Spleen (tissue), 11 donors: Measurements from ENCODE around the gene ADGRL3. TPM values are rescaled to one million over a fixed set of nuclear protein-coding genes. Genes with fewer than 3 reads are reported as not detected.

Experiments used
- DNase-seq: peaks from one replicate; pipeline ENCODE4 v3.0.0-alpha.2; 2020
- H3K27ac ChIP-seq, 8 donors: fragments of 200-600 bp; sonication (generic) in 7 of 8; 1 replicate in 4 of 8; 2 replicates in 4 of 8; pipeline versions ENCODE4 v1.5.0 to v1.8.0; 2016 to 2021; ENCODE audit warnings: inconsistent platforms in 4 of 8, mild to moderate bottlenecking in 4 of 8, moderate library complexity in 1 of 8
- H3K27me3 ChIP-seq, 7 donors: fragments of 200-600 bp; sonication (generic) in 6 of 7; replicated peaks in 1 of 7; 1 replicate in 4 of 7; 2 replicates in 3 of 7; pipeline versions ENCODE4 v1.5.0 to v1.8.0; 2016 to 2021; ENCODE audit warnings: inconsistent platforms in 3 of 7, mild to moderate bottlenecking in 1 of 7
- H3K36me3 ChIP-seq, 6 donors: fragments of 200-600 bp; sonication (generic) in 5 of 6; 1 replicate in 4 of 6; 2 replicates in 2 of 6; pipeline versions ENCODE4 v1.5.0 to v1.8.0; 2016 to 2021; ENCODE audit warnings: inconsistent platforms in 2 of 6
- H3K4me1 ChIP-seq, 6 donors: fragments of 200-600 bp; sonication (generic) in 5 of 6; 1 replicate in 3 of 6; 2 replicates in 3 of 6; pipeline versions ENCODE4 v1.5.0 to v1.8.0; 2016 to 2021; ENCODE audit warnings: inconsistent platforms in 3 of 6
- H3K4me3 ChIP-seq, 8 donors: fragments of 200-600 bp; sonication (generic) in 7 of 8; 1 replicate in 4 of 8; 2 replicates in 4 of 8; pipeline versions ENCODE4 v1.5.0 to v1.8.0; 2016 to 2021; ENCODE audit warnings: inconsistent platforms in 4 of 8, mild to moderate bottlenecking in 4 of 8, moderate library complexity in 2 of 8
- H3K9me3 ChIP-seq, 8 donors: fragments of 200-600 bp; sonication (generic) in 7 of 8; 1 replicate in 4 of 8; 2 replicates in 4 of 8; pipeline versions ENCODE4 v1.5.0 to v1.8.0; 2016 to 2021; ENCODE audit warnings: inconsistent platforms in 4 of 8
- CTCF ChIP-seq, 11 experiments: fragments of 200-600 bp in 7 of 11; fragments of 450-650 bp in 4 of 11; sonication (generic) in 4 of 11; IDR thresholded peaks in 8 of 11; conservative IDR thresholded peaks in 3 of 11; 1 replicate in 7 of 11; 2 replicates in 4 of 11; pipeline versions ENCODE4 v1.4.0 to v1.8.0; 2016 to 2021; ENCODE audit warnings: antibody characterized with exemption in 11 of 11, inconsistent platforms in 4 of 11, mild to moderate bottlenecking in 1 of 11
- POLR2A ChIP-seq, 3 donors: fragments of 450-650 bp; IDR thresholded peaks; one replicate each; pipeline ENCODE4 v1.5.1; 2017; ENCODE audit warnings: antibody characterized with exemption in 3 of 3, mild to moderate bottlenecking in 1 of 3
- POLR2AphosphoS5 ChIP-seq, 3 donors: sonication (generic); formaldehyde crosslinking; IDR thresholded peaks; one replicate each; pipeline ENCODE4 v1.5.1; 2017; ENCODE audit warnings: antibody characterized with exemption in 3 of 3
- WGBS, 5 donors: extraction: QIAGEN DNeasy Blood & Tissue Kit in 3 of 5; methylation state at CpG; one replicate each; pipeline versions ENCODE4 v1.1.5 to v1.1.7; 2013 to 2018; 5-methylcytosine and 5-hydroxymethylcytosine counted together
- intact Hi-C: fragments of 100-400 bp; cut with DNase I; formaldehyde crosslinking; loops from one replicate; pipeline ENCODE4 v1.15.0; 2023; ENCODE audit warnings: low total_unique reads
- polyA plus RNA-seq, 3 donors: library from polyadenylated mRNA; stranded (reverse); fragments of 200-250 nt; gene quantifications; one replicate each; pipeline ENCODE4 v1.2.1, GENCODE V29; 2013
- total RNA-seq, 7 donors: library from RNA; depleted of rRNA in 3 of 7; stranded (reverse); fragments of >200 nt in 3 of 7; fragmentation: NEBNext Ultra II Directional in 4 of 7; extraction: Animal tissue kit (Norgen Biotek cat#: 25700) in 4 of 7; gene quantifications; one replicate each; pipeline versions ENCODE4 v1.1.0 to v1.2.1, GENCODE V29; 2016 to 2021
- donor health status: healthy with polysubstance abuse.
- donor health status: DM: no; HTN: no; CAD: no; lungs with moderate emphysema.
- donor health status: DM: no; HTN: no; CAD: no.
- donor health status: Bipolar disorder and iron deficiency.
- donor health status: healthy.
- donor health status: DM: no; HTN: no; CAD: no.
- donor health status: DM: yes; HTN: yes; CAD: no.

The ADGRL3 gene
- total and polyA plus RNA-seq, 10 donors = 0.09 to 0.92 (median 0.46) TPM; not detected in 1

GRCh38 chr4:62093735-62094134, 893.6 kb downstream of the ADGRL3 start:
- Histone ChIP-seq H3K9me3 (peaks cover 0 to 58% (median 27%) of the 10 kb centered on the region in 8 donors), H3K27me3 (no peaks in the 10 kb centered on the region), H3K4me3 (no peak overlapping the region), H3K27ac (no peak overlapping the region), H3K36me3 (no peaks in the 10 kb centered on the region), H3K4me1 (no peaks in the 10 kb centered on the region)
- no peak for DNase-seq
- TF ChIP-seq CTCF (IDR thresholded peaks at IDR 0.05 in 8 of 11, conservative IDR thresholded peaks at IDR 0.05 in 3 of 11) (no peak), POLR2A (IDR thresholded peaks at IDR 0.05) (no peak), POLR2AphosphoS5 (IDR thresholded peaks at IDR 0.05) (no peak)
- 80 to 96% (median 91%) methylated on average over 3 to 4 of the region's 4 CpGs for WGBS, 5 donors
- intact Hi-C loops = no loop called here

- H3K9me3 ChIP-seq = peaks cover 0 to 43% (median 25%) of the 10 kb centered on the region in 8 donors
- H3K27ac ChIP-seq = no peak overlapping the region
- no peak for DNase-seq
- H3K27me3 ChIP-seq = no peaks in the 10 kb centered on the region
- no peaks in the 10 kb centered on the region for H3K36me3 ChIP-seq
- intact Hi-C loops = no loop called here
- WGBS, 5 donors = 53 to 71% (median 54%) methylated on average over 2 of the region's 2 CpGs
- H3K4me1 ChIP-seq = no peaks in the 10 kb centered on the region
- no peak overlapping the region for H3K4me3 ChIP-seq
- no peak for TF ChIP-seq CTCF (IDR thresholded peaks at IDR 0.05 in 8 of 11, conservative IDR thresholded peaks at IDR 0.05 in 3 of 11)
- no peak for TF ChIP-seq POLR2A (IDR thresholded peaks at IDR 0.05)
- no peak for TF ChIP-seq POLR2AphosphoS5 (IDR thresholded peaks at IDR 0.05)
Observed at GRCh38 chr4:62096881-62097280, 896.8 kb downstream of the ADGRL3 start.

- intact Hi-C loops = no loop called here
- DNase-seq = no peak
- 69 to 78% (median 75%) methylated on average over 1 of the region's 1 CpG for WGBS, 5 donors
- Histone ChIP-seq H3K4me1 (no peaks in the 10 kb centered on the region), H3K9me3 (peaks cover 0 to 3% (median 0%) of the 10 kb centered on the region in 8 donors), H3K27ac (no peak overlapping the region), H3K27me3 (no peaks in the 10 kb centered on the region), H3K36me3 (no peaks in the 10 kb centered on the region), H3K4me3 (no peak overlapping the region)
- TF ChIP-seq POLR2AphosphoS5 (IDR thresholded peaks at IDR 0.05) (no peak), POLR2A (IDR thresholded peaks at IDR 0.05) (no peak), CTCF (IDR thresholded peaks at IDR 0.05 in 8 of 11, conservative IDR thresholded peaks at IDR 0.05 in 3 of 11) (no peak)
Observed at GRCh38 chr4:62115216-62115615, 915.1 kb downstream of the ADGRL3 start.

- 85 to 100% (median 93%) methylated on average over 2 of the region's 2 CpGs for WGBS, 5 donors
- no peaks in the 10 kb centered on the region for H3K4me1 ChIP-seq
- TF ChIP-seq POLR2AphosphoS5 (IDR thresholded peaks at IDR 0.05) = no peak
- TF ChIP-seq CTCF (IDR thresholded peaks at IDR 0.05 in 8 of 11, conservative IDR thresholded peaks at IDR 0.05 in 3 of 11) = no peak
- no peak for TF ChIP-seq POLR2A (IDR thresholded peaks at IDR 0.05)
- peaks cover 0 to 6% (median 0%) of the 10 kb centered on the region in 8 donors for H3K9me3 ChIP-seq
- DNase-seq = no peak
- no peak overlapping the region for H3K27ac ChIP-seq
- H3K4me3 ChIP-seq = no peak overlapping the region
- intact Hi-C loops = no loop called here
- no peaks in the 10 kb centered on the region for H3K27me3 ChIP-seq
- H3K36me3 ChIP-seq = no peaks in the 10 kb centered on the region
Observed at GRCh38 chr4:62117886-62118285, 917.8 kb downstream of the ADGRL3 start.
